ENCODE results near the gene RNF145.

DNA sequence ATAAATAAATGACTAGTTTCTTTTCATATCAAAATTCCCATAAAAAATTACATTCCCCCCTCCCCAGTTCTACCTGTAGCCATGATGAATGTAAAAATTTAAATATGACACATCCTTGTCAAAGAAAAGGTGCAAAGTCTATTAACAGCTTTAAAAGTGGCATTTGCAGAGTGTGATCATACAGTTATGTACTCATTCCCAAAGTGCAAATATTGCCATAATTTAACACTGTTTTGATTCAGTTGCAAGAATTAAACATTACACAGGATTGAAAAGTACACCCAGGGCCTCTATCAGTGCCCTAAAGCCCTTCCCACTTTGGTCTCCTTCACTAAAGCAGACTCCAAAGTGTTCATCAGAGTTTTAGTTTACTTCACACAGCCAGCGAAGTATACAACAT is 51.8 kb downstream of the RNF145 start:
- no peak for TF ChIP-seq CTCF (IDR thresholded peaks at IDR 0.05 in 8 of 11, conservative IDR thresholded peaks at IDR 0.05 in 3 of 11)
- no peak for TF ChIP-seq POLR2A (IDR thresholded peaks at IDR 0.05)
- no peak for TF ChIP-seq POLR2AphosphoS5 (IDR thresholded peaks at IDR 0.05)

Data from spleen (tissue), 7 donors.